ENCODE results near the gene UTF1.

Gene UTF1

GRCh38 chr10:133280391-133281059, 50.5 kb downstream of the UTF1 start:
- no peak for TF ChIP-seq CTCF (conservative IDR thresholded peaks at IDR 0.05; ENCODE audit: low read depth, low read length)
- no peak overlapping the region for H3K4me3 ChIP-seq (ENCODE audit: low read depth, low read length)
- no peak for DNase-seq (ENCODE audit: low read depth)

GRCh38 chr10:133281084-133281483, 51.1 kb downstream of the UTF1 start:
- no peak for TF ChIP-seq CTCF (conservative IDR thresholded peaks at IDR 0.05; ENCODE audit: low read depth, low read length)
- no peak for DNase-seq (ENCODE audit: low read depth)
- no peak overlapping the region for H3K4me3 ChIP-seq (ENCODE audit: low read depth, low read length)
